ENCODE data around the gene TMPRSS2.

Gene TMPRSS2

DNA sequence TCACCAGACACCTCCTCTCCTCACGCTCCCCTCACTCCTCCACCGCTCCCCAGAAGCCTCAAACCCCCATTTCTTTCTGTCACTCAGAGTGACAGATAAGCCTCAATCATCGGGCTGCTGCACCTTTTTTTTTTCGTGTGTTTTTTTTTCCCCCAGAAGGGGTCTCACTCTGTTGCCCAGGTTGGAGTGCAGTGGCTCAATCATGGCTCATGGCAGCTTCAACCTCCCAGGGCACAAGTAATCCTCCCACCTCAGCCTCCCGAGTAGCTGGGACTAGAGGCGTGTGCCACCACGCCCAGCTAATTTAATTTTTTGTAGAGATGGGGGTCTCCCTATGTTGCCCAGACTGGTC lies 1.2 kb upstream of the TMPRSS2 start:
- no peak for DNase-seq

DNA sequence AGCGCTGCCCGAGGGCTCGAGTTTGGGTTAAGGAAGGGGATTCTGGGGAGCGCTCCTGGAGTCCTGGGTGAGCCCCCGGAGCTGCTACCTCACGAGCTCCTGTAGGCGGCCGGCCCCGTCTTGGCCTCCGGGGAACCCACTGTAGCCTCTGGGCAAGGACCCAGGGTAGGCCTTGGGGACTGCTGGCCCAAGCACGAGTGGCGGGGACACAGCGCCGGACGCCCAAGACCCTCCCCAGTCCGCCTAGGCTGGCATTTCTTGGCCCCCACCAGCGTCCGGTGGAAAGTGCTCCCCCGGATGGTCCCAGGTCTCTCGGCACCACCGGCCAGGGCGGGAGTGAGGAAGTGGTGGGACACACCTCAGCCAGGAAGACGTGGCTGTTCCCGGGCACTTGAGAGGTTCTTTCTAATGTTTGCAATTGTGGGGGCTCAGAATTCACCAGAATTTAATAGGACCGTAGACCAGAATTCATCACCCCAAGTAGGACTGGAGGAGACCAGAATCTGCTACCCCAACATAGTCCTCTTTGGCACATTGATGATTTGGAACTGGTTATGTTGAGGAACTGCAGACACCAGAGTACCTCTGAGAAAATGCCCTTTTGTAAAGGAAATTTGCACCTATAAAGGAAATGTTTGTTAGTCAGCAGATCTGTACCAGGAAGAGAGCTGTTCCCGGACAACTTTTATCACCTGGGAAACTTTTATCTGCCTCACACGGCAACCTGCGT lies 622 bp upstream of the TMPRSS2 start:
- no peak for DNase-seq

DNA sequence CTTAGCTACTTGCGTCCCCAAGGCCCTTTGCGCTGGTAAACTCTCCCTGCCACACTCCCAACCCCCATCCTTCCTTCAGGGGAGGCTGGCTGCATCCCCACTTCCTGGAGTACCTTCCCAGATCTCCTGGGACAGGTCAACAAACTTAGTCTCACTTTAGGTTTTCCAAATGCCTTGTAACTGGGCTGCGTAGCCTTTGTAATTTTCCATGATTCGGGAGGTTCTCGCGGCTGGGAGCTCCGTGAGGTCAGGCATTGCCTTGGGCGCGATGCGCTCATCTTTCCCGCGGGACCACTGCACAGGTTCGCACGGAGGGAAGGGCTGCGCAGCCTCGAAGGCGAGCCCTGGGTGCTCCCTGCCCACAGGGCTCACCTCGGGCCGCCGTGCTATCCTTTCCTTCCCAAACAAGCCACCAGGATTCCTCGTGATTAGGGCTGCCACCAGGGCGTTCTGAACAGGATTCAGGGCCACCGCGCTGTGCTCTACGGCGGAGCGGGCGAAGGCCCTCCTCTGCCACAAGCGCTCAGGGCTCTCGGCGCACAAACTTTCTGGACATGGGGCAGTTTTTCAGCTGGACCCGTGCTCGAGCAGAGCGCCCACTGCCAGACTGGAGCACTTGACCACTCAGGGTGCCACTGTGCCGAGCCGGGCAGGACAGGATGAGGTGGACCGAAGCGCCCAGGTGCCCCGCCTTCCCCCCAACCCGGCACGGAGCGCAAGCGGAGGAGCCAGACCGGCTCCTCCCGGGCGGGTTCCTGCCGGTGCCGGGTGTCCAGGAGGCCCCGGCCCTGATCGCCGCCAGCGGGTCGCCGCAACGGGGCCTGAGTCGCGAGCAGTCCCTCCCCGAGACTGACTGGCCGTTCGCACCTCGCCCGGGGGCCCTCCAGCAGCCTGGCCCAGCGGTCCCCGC lies 1.1 kb downstream of the TMPRSS2 start:
- no peak for DNase-seq

DNA sequence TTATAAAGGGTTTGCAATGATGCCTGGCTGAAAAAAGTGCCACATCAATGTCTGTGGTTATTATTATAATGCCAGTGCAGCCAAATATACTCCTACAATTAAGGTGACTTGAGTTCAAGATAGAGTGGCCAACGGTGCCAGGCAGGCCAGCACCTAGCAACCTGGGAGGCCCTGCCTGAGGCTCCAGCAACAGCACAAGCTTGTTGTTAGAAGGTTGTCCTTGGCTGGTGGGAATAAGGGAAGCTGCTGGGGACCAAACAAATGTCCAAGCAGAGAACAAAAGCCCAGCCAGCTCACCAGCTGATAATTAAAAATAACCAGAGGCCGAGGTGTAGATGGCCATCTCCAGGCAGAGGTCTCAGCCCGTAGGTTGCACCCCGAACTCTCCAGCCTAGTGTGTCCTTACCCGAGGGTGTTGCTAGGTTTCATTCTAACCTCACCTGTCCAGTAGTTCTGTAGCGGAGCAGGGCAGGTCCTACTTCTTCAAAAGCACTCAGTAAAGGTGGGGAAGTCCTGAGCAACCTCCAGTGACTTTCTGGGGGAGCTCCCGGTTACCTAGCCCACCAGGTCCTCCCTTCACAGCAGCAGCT lies 1.9 kb downstream of the TMPRSS2 start:
- no peak for DNase-seq

DNA sequence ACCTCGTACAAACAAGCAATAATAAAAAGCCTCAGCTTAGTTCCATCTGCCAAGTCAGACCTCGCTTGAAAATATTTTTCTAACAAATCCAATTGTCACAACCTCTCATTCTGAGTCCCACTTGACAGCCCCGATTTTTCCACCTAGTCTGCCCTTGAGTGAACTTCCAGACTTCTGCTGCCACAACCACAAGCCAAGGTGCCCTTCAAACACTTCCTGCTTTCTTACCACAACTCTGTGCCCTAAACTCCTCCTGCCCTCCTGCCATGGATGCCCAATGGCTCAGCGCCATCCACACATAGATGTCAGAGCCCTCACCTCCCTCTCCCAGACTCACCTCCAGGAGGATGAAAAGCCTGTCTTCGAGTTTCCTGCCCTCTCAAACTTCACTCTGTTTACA lies 3.9 kb downstream of the TMPRSS2 start:
- no peak for DNase-seq

DNA sequence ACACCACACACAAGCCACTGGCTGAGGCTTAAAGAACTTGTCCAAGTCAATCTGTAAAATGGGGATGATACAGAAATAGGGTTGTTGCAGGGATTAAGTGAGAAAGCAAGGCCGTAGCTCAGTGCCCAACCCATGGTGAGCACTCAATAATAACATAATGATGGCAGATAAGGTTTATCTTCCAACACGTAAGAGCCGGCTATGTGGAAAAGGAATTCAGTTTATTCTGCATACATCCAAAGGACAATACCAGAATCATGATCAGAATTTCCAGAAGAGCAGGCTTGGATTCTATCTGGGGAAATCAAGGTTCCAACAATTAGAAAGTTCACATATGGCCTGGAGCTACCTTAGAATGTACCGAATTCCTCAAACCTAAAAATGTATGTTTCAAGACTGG lies 4.6 kb downstream of the TMPRSS2 start:
- DNase-seq, result no peak

DNA sequence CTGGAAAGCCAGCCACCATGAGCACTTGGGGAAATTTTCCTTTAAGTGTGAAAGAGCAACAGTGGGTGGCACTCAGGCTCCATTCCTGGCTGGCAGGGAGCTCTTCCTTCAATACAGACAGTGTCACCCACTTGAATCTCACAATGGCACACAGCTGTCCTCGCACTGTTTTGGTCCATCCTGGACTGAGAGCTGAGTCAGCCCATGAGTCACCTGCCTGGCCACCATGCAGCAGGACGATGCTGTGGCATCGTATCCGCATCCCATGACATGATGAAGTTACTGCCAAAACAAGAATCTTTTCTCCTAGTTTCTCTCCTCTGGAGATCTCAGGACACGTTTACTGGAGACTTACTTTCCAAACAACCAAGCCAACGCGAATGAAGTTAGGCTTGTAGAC lies 6.0 kb downstream of the TMPRSS2 start:
- DNase-seq, result no peak

DNA sequence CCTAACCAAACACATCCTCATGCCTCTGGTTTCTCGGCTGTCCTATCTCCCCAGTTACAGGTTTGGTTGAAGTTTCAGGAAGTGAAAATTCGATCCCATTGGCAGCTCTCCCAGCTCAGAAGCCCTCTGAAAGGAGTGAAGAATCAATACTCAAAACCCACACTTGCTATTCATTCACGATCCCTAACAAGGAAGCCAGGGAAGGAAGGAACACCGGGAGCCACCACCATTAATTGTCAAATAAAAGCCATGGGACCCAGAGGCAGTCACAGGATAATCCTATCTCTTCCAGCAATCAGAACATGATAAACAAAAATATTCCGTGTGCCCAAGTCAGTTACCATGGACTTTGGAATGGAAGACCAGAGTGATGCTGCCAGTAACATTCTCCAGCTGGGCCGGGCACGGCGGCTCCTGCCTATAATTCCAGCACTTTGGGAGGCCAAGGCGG lies 7.0 kb downstream of the TMPRSS2 start:
- DNase-seq, result no peak

DNA sequence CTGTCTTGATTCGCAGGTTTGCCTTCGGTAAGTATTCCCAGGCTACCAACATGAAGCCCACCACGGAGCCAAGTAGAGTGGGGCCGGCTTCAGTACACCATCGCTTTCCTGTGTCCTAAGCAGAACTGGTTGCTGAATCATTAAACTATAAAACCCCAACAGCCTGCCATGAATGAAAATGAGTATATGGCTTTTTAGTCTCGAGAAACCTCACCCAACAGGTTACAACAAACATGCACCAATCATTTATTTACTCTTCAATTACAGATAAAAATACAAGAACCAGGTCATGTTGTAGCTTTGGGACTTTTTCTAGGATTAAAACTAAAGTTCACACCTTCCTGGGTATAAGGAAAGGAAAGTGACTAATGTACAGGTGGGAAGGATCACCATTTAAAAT lies 7.6 kb downstream of the TMPRSS2 start:
- DNase-seq, result no peak

DNA sequence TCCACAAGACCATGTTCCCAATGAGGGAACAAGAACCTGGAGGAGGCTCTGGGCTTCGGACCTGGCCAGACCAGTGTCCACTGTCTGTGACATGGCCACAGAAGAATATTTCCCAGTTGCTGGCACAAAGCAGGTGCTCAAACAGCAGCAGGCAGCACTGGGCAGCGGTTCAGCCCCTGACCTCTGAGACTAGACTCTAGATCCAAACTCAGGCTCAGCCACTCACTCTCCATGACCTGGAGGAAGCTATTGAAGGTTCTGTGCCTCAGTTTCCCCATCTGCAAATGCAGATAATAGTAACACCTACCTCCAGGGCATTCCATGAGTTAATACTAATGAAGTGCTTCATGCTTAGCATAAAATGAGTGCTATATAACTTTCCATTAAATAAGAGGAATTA lies 8.0 kb downstream of the TMPRSS2 start:
- DNase-seq, result no peak

DNA sequence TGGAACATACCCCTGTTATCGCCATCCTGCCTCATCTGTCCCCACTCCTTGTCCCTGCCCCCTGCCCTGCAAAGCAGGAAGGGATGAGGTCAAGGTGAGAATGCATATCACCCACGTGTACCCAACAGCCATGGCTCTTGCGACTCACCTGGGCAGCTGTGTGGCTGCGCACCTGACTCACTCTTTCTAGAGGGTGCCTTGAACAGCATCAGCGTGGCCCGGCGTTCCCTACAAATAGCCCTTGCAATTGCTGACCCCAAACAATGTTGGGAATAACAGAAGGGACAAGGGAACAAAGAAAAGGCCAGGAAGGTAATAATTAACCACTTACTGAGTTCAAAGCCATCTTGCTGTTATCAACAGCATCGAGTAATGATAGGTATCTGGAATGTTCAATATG lies 10.2 kb downstream of the TMPRSS2 start:
- DNase-seq, result no peak

DNA sequence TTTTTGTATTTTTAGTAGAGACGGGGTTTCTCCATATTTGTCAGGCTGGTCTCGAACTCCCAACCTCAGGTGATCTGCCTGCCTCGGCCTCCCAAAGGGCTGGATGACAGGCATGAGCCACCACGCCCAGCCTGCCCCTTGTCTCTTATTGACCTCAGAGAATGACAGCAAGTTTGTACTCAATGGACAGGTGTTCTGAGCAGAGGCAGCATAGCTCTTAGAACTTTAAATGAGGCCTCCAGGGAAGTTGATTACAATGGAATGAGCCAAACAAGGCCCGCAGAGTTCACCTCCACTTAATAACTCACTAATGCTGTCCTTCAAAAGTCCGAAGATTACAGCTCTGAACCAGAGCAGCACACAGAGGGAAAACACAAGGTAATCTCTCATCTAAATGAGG lies 10.9 kb downstream of the TMPRSS2 start:
- no peak for DNase-seq

DNA sequence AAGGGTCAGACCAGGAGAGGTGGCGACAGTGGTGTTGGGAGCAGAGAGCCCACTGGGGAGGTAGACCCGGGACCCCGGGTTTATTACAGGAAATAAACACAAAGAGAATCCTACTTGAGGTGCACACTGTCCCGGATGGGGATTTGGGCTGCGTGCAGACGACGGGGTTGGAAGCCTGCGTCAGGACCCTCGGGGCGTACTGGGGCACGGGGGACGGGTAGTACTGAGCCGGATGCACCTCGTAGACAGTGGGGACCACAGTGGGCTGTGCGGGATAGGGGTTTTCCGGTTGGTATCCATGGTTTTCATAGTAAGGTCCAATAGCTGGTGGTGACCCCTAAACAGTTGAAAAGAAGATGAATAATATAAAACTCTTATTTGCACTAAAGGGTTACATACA lies 13.7 kb downstream of the TMPRSS2 start:
- no peak for DNase-seq

DNA sequence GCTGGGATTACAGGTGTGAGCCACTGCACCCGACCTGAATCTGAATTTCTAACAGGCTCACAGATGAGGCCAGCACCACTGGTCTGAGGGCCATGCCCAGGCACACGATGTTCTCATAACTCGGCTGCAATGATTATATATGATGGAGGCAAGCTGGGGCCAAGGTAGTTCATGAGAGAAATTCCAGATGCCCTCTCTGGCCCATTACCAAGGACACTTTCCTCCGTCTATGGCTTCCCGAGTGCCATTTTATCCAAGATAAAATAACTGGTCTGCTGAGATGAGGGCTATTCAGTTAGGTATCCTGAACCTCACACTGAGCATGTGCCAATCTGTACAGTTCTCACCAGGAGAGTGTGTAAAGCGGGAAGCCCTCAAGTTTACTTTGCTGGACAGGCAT lies 16.5 kb downstream of the TMPRSS2 start:
- DNase-seq, result no peak

DNA sequence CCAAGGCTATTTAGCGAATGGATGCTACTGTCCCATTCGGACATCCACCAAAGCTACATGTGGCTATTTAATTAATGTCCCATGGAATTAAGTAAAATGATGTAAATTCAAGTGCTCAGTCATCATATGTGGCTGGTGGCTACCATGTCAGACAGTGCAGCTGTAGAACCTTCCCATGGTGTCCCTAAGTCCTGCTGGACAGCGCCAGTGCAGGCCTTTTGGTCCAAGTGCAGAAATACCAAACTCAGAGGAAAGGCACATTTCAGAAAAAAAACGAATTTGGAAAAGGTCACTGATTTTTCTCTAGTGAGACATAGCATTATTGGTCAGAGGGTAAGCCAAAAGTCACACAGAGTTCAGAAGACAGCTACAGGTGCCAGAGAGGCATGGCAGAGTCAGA lies 17.6 kb downstream of the TMPRSS2 start:
- DNase-seq, result no peak

DNA sequence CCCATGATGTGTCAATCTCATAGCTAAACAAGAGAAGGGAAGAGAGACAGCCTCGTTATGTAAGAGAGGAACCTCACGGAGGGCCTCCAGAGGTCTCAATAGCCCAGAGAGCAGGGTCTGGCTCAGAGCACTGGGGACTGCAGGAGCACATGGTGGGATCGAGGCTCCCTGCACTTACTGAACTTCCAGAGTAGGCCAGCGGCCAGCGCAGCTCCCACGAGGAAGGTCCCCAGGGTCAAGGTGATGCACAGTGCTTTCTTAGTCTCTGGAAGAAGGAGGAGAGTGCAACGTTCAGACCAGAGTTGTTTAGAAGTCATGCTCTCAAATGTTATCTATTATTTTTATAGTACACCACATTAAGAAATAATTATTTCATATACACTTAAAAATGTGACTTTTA lies 18.6 kb downstream of the TMPRSS2 start:
- DNase-seq, result no peak

DNA sequence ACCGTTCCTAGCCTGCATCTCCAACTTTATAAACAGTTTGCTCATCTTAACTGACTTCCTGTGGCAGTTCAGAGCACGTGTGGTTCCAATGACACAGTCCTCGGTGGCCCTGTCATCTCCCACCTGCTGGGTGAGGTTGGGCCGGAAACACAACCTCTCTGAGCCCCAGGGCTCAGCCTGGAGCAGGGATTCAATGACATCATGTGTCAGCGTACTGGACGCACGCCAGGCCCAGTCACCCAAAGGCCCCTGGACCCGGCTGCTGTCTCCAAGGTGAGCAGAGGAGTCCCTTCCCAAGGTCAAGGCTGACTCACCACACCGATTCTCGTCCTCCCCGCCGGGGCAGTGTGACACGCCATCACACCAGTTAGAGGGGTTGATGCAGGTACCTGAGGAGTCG lies 19.9 kb downstream of the TMPRSS2 start:
- DNase-seq, result no peak

DNA sequence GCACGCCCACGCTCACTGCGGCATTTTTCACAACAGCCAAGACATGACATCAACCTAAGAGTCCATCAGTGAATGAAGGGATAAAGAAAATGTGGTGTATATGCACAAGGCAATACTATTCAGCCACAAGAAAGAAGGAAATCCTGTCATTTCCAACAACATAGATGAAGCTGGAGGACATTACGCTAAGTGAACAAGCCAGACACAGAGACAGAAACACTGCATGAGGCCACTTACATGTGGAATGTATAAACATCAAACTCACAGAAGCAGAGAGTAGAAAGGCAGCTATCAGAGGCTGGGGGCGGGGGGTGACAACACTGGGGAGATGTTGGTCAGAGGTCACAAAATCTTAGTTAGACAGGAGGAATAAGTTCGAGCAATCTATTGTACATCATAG lies 20.9 kb downstream of the TMPRSS2 start:
- no peak for DNase-seq

DNA sequence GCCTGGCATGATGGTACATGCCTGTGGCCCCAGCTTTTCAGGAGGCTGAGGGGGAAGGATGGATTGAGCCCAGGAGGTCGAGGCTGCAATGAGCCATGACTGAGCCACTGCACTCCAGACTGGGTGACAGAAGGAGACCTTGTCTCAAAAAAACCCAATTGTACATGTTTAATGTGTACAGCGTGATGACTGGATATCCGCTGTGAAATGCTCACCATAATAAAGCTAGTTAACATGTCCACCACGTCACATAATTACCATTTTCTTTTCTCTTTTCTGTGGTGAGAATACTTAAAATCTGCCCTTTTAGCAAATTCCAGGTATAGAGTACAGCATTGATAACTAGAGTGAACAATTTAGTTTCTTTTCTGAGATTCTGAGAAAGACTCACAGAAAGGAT lies 24.0 kb downstream of the TMPRSS2 start:
- DNase-seq, result no peak

DNA sequence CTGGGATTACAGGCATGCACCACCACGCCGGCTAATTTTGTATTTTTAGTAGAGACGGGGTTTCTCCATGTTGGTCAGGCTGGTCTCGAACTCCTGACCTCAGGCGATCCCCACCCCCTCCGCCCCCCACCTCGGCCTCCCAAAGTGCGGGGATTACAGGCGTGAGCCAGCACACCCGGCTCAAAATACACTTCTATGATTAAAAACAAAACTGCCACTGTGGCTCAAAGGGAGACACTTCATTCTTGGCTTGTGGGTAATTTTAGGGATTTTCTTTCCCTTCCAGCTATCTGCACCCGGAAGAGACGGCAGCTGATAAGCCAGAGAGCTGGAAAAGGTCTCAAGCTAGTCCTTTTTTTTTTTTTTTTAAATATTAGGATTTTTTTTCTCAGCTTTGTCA lies 24.5 kb downstream of the TMPRSS2 start:
- DNase-seq, result no peak

DNA sequence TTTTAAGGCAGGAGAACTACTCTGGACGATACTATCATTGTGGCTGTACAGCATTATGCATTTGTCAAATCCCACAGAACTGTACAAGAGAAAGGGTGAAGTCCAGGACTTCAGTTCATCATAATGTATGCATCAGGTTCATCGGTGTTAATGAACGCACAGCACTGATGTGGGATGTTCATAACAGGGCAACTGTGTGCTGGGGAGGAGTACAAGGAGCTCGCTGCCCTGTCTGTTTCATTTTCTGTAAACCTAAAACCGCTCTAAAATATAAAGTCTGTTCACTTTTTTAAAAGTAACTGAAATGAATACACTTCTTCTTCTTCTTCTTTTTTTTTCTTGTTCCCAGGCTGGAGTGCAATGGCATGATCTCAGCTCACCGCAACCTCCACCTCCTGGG lies 25.0 kb downstream of the TMPRSS2 start:
- no peak for DNase-seq

DNA sequence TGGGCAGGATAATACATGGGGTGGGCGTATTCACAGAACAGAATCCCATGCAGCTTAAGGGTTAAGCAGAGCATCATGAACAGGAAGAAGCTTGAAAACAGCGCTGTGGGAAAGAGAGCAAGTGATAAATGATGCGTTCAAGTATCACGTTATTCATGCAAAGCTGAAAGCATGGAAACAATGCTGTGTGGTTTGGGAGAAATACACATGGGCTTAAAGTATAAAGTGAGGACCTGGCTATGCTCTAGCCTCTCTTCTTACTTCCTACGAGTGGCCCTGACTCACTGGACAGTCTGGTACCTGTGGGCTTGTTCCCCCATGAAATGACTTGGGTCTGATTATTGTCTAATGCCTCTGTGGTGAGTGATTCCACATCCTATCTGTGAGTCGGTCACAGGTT lies 25.7 kb downstream of the TMPRSS2 start:
- DNase-seq, result no peak

DNA sequence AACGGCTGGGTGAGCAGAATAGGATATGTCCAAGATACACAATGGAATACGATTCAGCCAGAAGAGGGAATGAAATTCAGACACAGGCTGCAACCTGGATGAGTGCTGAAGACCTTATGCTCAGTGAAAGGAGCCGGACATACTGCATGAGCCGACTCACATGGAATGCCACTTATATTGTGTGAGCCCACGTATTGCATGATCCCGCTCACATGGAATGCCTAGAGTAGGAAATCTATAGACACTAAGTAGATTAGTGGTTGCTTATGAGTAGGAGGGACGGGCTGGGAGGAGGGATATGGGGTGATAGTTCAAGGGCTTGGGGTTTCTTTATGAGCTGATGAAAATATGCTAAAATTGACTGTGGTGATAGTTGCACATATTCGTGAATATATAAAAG lies 26.8 kb downstream of the TMPRSS2 start:
- no peak for DNase-seq

DNA sequence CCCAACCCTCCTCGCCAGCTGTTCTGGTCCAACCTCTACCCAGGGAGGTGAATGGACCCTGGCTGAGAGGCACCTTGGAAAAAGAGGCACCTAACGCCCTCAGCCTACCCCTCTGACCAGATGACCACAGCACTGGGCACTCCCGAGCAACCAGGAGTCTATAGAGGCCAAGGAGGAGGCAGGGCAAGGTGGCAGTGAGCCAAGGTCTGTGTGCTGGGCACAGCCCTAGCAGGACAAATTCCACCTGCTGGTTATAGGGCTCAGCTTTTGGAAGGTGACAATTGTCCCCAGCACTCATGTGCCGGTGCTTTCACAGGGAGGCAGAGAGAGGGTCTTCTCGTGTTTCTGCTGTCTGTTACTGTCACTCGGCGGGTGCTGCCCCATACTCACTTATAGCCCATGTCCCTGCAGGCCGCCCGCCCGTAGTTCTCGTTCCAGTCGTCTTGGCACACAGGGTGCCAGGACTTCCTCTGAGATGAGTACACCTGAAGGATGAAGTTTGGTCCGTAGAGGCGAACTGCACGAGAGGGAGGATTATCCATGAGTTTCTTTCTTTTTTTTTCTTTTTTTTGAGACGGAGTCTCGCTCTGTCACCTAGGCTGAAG lies 27.8 kb downstream of the TMPRSS2 start:
- DNase-seq, result no peak

Data from OCI-M1 (cell line).